H54 (cell line): ENCODE results near the gene PRRC2B.
"Not testable (repeated sequence)": the region's sequence is repeated elsewhere in the genome, so short reads cannot be mapped to it uniquely, and the experiment has no call there.

Source experiments
- DNase-seq: peaks from one replicate; pipeline ENCODE4 v3.0.0; 2011; ENCODE audit warnings: low spot score, mixed read lengths; ENCODE audit not compliant: insufficient read length
- FAIRE-seq: peaks from 3 replicates; lab custom pipeline; 2011; peaks lifted over from hg19 to GRCh38; lab: Jason Lieb, UNC
- POLR2A ChIP-seq: IDR thresholded peaks from 2 replicates; pipeline ENCODE4 v1.6.1; 2011; ENCODE audit warnings: low read depth, mild to moderate bottlenecking, low read length

PRRC2B gene

DNA sequence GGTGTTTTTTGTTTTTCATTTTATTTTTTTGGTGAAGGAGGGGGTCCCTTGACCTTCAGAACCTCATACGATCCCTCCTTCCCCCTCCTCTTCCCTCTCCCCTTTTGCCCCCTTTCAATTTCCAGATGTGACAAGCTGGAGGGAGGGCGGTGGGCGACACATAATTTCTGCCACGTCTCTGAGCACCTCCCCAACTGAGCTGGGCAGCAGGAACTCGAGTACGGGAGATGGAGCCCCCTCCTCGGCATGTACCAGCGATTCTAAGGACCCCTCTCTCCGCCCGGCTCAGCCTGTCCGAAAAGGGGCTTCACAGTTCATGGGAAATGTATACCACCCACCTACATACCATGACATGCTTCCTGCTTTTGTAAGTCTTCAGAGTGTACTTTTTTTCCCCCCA is 52.4 kb downstream of the PRRC2B start:
- FAIRE-seq (no peak), DNase-seq (no peak)
- TF ChIP-seq POLR2A = no peak

DNA sequence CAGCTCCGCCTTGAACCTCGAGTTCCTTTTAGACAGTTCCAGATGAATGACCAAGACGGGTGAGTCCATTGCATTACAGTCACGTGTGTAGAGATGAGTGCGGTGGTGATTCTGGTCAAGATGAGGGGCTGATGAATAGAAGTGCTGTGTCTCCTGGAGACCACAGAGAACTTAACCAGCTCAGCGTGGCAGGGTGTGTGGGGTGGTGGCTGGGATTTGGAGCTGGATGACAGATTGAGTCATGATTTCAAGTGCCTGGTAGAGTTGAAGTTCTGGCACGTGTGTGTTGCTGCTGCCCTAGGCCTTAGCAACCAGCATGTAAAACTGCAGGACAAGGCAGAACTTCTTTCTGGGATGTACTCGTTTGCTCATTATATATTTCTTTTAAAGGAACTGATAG is 53.3 kb downstream of the PRRC2B start:
- TF ChIP-seq POLR2A = no peak
- FAIRE-seq (no peak), DNase-seq (no peak)

DNA sequence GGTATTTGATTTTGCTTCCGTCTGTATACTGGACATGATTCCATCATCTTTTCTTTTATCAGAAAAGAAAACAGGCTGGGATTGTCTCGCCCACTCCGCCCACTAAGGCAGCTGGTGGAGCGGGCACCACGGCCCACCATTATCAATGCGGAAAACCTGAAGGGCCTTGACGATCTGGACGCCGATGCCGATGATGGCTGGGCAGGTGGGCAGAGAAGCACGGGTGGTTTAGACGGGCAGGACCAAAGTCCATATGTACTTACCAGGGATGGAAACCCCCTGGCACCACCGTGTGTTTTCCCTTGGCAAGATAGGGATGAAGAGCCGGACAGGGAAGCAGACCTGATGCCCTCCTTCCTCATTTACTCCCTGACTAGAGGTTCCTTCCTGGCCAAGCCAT is 53.7 kb downstream of the PRRC2B start:
- FAIRE-seq = no peak
- no peak for TF ChIP-seq POLR2A
- DNase-seq = no peak

DNA sequence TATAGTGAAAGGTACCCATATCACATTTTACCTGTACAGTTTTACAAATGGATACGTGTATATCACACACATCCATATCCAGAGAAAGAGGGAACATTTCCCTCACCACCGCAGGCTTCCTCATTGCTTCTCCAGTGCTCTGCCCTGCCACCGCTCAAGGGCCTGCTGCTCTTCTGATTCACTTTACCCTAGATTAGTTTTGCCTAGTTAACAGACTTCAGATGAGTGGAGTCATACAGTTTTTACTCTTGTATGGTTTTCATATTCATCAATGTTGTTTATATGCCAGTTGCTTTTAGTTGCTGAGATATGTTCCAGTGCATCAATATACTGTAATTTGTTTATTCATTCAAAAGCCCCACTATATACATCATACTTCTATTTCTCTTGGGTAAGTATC is 54.9 kb downstream of the PRRC2B start:
- FAIRE-seq = no peak

DNA sequence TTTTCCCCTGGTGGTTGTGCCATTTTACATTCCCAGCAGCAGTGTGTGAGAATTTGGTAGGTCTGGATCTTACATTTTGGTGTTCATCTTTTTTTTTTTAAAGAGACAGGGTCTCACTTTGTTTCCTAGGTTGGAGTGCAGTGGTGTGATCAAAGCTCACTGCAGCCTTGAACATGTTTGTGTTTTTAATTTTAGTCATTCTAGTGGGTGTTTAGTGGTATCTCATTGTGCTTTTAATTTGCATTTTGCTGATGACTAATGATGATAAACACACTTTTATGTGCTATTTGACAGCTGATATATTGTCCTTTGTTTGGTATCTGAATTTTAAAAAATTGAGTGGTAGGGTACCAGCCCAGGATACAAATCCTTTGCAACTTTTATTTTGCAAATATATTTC is 55.4 kb downstream of the PRRC2B start:
- no peak for TF ChIP-seq POLR2A
- no peak for FAIRE-seq
- no peak for DNase-seq

More for the DNA sequence above, 54.9 kb downstream of the PRRC2B start:
- DNase-seq = no peak
- TF ChIP-seq POLR2A = no peak

DNA sequence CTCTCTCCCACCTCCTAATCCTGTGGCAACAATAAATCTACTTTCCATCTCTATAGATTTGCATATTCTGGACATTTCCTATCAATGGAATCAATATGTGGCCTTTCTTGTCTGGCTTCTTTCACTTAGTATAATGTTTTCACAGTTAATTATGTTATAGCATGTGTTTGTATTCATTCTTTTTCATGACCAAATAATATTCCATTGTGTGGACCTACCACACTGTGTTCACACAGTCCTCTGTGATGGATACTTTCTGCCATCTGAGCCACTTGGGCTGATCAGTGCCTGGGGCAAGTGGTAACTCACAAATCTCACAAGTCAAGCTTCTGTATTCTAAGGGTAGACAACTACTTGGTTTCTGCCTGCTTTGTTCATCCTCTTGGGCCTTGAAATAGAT is 60.1 kb downstream of the PRRC2B start:
- no peak for TF ChIP-seq POLR2A
- no peak for FAIRE-seq

DNA sequence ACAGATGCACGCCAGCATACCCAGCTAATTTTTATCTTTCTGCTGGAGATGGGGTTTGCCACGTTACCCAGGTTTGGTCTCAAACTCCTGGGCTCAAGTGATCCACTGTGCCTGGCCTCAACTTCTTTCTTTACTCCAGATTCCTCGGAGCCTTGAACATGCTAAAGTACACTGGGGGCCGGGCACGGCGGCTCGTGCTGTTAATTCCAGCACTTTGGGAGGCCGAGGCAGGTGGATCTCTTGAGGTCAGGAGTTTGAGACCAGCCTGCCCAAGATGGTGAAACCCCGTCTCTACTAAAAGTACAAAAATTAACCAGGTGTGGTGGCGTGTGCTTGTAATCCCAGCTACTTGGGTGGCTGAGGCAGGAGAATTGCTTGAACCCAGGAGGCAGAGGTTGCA is 61.8 kb downstream of the PRRC2B start:
- FAIRE-seq, DNase-seq: not testable (repeated sequence)

More for the DNA sequence above, 60.1 kb downstream of the PRRC2B start:
- DNase-seq = no peak

DNA sequence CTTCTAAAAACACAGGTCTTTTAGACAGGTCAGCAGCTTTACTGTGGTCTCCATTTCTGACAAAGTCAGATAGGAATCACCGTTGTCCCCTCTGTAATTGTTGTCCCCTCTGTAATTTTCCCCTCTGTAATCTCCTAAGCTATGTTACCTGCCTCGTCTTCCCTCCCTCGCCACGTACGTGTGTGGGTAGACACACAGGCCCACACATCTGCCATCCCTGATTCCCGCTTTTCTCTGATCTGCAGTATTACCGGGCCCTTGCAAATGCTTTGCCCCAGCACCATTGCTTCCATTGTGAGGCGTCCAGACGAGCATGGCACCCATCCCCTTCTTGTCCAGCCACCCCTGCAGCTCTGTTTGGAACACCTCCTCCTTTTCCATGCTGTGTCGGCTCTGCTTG is 63.9 kb downstream of the PRRC2B start:
- DNase-seq = no peak
- TF ChIP-seq POLR2A = no peak
- FAIRE-seq = no peak

DNA sequence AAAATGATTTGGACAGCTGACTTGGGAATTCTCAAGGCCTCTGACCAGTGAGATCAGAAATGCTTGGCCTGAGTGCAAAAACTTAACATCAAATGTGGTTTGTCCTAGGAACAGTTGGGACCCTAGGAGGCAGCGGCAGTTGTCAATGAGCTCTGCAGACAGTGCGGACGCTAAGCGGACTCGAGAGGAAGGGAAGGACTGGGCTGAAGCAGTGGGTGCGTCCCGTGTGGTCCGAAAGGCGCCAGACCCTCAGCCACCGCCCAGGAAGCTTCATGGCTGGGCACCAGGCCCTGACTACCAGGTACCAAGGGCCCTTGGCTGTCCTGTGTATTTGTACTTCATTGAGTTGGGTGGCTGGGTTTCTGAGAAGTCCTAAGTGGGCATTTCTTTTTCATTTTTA is 65.2 kb downstream of the PRRC2B start:
- FAIRE-seq (no peak), DNase-seq (no peak)
- no peak for TF ChIP-seq POLR2A

DNA sequence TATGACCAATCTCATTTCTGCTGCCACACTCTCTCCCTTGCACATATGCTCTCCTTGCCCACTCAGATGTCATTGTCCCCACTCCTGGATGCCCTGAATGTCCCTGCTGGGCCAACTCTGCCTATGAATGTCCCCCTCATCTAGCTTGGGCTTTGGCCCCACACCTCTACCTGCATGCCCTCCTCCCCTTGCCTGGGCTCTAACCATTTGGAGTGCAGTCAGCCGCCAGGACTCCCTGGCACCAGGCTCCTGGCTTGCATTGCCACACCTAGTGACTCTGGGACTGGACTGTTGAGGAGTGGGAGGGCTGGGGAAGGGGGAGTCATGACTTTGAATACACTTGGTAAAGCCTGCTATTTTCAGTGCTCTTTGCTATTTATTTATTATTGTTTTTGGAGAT is 67.3 kb downstream of the PRRC2B start:
- no peak for TF ChIP-seq POLR2A
- FAIRE-seq (no peak), DNase-seq (no peak)

DNA sequence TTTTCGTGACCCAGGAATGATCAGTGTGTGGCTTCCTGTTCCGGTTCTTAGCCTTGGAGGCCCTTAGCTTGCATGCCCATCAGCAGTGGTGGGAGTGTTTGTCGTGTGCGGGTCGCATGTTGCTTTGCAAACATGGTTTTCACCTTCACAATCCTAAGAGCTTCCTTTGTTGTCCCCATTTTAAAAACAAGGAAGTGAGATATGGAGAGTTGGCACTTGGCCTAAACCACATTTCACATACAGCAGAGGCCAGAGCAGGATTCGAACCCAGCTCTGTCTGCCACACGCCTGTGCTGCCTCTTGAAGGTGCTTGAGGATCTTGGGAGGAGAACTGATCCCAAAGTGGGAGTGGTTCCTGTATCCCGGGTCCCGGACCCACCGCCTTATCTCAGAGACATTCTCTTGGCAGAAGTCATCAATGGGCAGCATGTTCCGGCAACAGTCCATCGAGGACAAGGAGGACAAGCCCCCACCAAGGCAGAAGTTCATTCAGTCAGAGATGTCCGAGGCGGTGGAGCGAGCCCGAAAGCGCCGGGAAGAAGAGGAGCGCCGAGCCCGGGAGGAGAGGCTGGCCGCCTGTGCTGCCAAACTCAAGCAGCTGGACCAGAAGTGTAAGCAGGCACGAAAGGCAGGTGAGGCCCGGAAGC is 70.6 kb downstream of the PRRC2B start:
- DNase-seq (no peak), FAIRE-seq (no peak)
- no peak for TF ChIP-seq POLR2A

DNA sequence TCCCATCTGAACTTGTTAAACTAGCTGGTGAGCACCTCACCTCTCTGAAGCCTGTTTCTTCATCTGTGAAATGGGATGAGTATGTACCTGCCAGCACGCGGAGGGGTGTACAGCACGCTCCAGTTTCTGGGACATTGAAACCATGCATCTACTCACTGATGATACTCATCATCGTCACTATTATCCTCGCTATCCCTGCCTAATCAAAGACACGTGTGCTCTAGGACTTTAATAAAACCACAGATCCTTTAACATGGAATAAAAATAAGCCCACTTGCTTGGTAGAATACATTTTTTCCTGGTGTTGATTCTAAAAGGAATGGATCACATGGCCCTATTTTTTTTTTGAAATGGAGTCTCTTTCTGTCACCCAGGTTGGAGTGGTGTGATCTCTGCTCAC is 71.5 kb downstream of the PRRC2B start:
- FAIRE-seq (no peak), DNase-seq (no peak)
- no peak for TF ChIP-seq POLR2A

DNA sequence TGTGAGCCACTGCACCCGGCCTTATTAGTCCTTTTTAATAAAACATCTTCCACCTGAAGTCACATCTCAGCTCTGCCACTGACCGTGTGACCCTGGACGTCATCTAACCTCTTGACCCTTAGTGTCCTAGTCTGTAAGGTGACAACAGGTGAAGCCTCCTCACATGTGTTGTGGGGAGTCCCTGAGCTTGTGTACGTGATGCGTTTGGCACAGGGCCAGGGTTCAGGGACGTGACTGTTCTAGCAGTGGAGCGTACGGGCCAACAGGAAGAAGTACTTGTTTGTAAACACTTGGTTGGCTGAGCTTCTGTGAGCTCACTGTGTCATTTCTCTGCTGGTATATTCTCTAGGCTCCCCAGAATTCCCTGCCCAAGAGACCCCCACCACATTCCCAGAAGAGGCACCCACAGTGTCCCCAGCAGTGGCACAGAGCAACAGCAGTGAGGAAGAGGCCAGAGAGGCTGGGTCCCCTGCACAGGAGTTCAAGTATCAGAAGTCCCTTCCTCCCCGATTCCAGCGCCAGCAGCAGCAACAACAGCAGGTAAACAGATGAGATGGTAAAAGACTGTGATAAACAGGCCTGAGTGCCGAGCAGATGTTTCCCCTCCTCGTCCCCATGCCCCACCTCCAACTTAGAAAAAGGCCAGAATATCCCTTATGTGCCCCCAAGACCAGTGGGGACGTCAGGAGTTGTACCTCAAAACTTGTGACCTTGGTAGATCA is 73.5 kb downstream of the PRRC2B start:
- DNase-seq (no peak), FAIRE-seq (no peak)
- TF ChIP-seq POLR2A = no peak

DNA sequence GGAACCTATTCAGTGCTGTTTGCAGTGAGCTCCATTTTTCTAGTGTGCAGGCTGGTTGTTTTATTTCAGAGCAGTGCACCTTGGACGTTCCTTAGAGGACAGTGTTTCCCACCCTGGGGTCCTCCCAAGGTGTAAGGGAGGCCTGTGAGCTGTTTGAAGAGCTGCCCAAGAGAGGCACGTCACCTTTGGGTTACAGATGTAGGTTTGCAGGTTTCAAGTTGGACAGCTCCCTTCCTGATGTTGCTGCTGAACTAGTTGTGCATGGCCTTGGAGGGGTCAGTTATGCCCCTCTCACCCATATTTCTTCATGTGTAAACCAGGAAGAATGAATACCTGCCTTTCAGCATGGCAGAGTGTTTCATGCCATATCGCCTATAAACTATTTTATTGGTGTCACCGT is 74.1 kb downstream of the PRRC2B start:
- TF ChIP-seq POLR2A = no peak
- FAIRE-seq = no peak
- no peak for DNase-seq

DNA sequence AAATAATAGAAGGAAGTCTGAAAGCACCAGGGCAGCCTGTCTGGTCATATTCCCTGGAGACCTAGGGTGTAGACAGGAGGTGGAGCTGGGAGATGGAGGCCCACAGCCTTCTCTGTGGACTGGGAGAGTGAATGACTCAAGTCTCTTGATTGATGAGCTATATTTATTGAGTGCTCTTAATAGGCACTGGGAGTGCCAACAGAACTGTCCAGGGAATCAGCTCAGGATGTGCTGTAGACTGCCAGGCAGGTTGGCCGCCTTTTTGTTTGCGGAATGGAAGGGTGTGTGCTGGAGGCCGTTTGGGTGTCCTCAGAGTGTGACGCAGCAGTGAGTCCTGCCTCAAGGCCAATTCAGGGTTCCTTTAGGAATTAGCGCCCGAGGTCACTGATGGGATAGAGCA is 75.5 kb downstream of the PRRC2B start:
- FAIRE-seq (no peak), DNase-seq (no peak)
- no peak for TF ChIP-seq POLR2A
